GM19452 (cell line): Measurements from ENCODE around the gene XYLT2.
"Not testable (repeated sequence)": the region's sequence is repeated elsewhere in the genome, so short reads cannot be mapped to it uniquely, and the experiment has no call there.

Experiments used
- ATAC-seq: cut with Tn5 transposase; IDR thresholded peaks from one replicate; pipeline ENCODE4 v1.9.1; 2021; ENCODE audit not compliant: unreplicated experiment

Gene XYLT2

GRCh38 chr17:50388728-50389127 lies 42.8 kb downstream of the XYLT2 start:
- no peak for ATAC-seq

- ATAC-seq, result no peak
Measured at GRCh38 chr17:50389534-50389933, 43.6 kb downstream of the XYLT2 start.

- no peak for ATAC-seq
Measured at GRCh38 chr17:50392621-50393020, 46.7 kb downstream of the XYLT2 start.

GRCh38 chr17:50393700-50394099 lies 47.8 kb downstream of the XYLT2 start:
- no peak for ATAC-seq

GRCh38 chr17:50394711-50395110 lies 48.8 kb downstream of the XYLT2 start:
- ATAC-seq, result no peak

GRCh38 chr17:50396261-50397110 lies 50.6 kb downstream of the XYLT2 start:
- no peak for ATAC-seq

- peak; percentile 97 for ATAC-seq
Measured at GRCh38 chr17:50397111-50397918, 51.4 kb downstream of the XYLT2 start, which contains the start of gene LRRC59. LRRC59 (minus strand) TSS chr17:50397523; CDS start chr17:50397317, 206 bp downstream.

- no peak for ATAC-seq
Measured at GRCh38 chr17:50397919-50398285, 52.0 kb downstream of the XYLT2 start.

GRCh38 chr17:50398672-50399071 lies 52.7 kb downstream of the XYLT2 start:
- not testable (repeated sequence) for ATAC-seq

- not testable (repeated sequence) for ATAC-seq
Measured at GRCh38 chr17:50399591-50399990, 53.7 kb downstream of the XYLT2 start.

- ATAC-seq, result not testable (repeated sequence)
Measured at GRCh38 chr17:50405351-50405750, 59.4 kb downstream of the XYLT2 start.

- ATAC-seq, result no peak
Measured at GRCh38 chr17:50406578-50406977, 60.7 kb downstream of the XYLT2 start.

GRCh38 chr17:50407921-50408320 lies 62.0 kb downstream of the XYLT2 start:
- ATAC-seq, result no peak
